Ectodermal cell (in vitro differentiated cells): Measurements from ENCODE around the gene EMILIN3.

Experiments used
- H3K27ac ChIP-seq: 2 replicates; pipeline ENCODE4 v1.7.0; 2013; ENCODE audit warnings: mild to moderate bottlenecking, low read depth, low read length; ENCODE audit not compliant: insufficient read depth, poor library complexity, severe bottlenecking
- H3K27me3 ChIP-seq: 2 replicates; pipeline ENCODE4 v1.7.0; 2013; ENCODE audit warnings: mild to moderate bottlenecking, low read length; ENCODE audit not compliant: insufficient read depth, control insufficient read depth, poor library complexity, severe bottlenecking
- H3K36me3 ChIP-seq: one replicate; pipeline ENCODE4 v1.7.0; 2013; ENCODE audit warnings: low read length; ENCODE audit not compliant: control insufficient read depth, insufficient read depth
- H3K4me1 ChIP-seq: one replicate; pipeline ENCODE4 v1.7.0; 2013; ENCODE audit warnings: low read length; ENCODE audit not compliant: control insufficient read depth, insufficient read depth
- H3K4me3 ChIP-seq: 2 replicates; pipeline ENCODE4 v1.7.0; 2013; ENCODE audit warnings: low read depth, low read length, control low read depth; ENCODE audit not compliant: insufficient read depth
- H3K9me3 ChIP-seq: 2 replicates; pipeline ENCODE4 v1.7.0; 2013; ENCODE audit warnings: mild to moderate bottlenecking, low read length, moderate library complexity; ENCODE audit not compliant: control insufficient read depth
- WGBS, 2 experiments: methylation state at CpG; one replicate each; pipeline ENCODE4 v1.1.7; 2013; ENCODE audit warnings: missing lambda C conversion rate in 2 of 2; 5-methylcytosine and 5-hydroxymethylcytosine counted together

The EMILIN3 gene

GRCh38 chr20:41336711-41337492, 29.7 kb downstream of the EMILIN3 start:
- H3K27me3 ChIP-seq: peaks cover 9% of the 10 kb centered on the region
- H3K36me3 ChIP-seq: no peaks in the 10 kb centered on the region
- no peak overlapping the region for H3K27ac ChIP-seq
- no peak overlapping the region for H3K4me3 ChIP-seq
- WGBS, 2 experiments: 90 to 91% methylated on average over 4 of the region's 4 CpGs
- H3K9me3 ChIP-seq: no peaks in the 10 kb centered on the region
- H3K4me1 ChIP-seq: peaks cover 4% of the 10 kb centered on the region

DNA sequence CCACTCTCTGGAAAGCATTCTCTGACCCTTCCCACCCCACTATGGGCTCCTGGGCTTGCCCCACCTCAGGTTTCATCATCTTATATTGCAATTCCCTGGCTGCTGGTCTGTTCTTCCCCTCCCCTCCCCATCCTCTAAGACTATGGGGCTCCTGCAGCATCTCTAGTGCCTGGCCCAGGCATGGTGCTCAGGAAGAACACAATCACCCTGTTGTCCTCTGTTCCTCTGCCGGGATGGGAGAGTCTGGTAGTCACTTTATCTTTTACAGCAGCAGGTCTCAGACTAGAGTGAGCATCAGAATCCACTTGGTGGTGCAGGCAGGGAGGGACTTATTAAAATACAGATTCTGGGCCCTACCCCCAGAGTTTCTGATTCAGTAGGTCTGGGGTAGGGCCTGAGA, 31.0 kb downstream of the EMILIN3 start:
- H3K9me3 ChIP-seq: no peaks in the 10 kb centered on the region
- WGBS, 2 experiments: 83 to 92% methylated on average over 1 of the region's 1 CpG
- H3K36me3 ChIP-seq: no peaks in the 10 kb centered on the region
- no peaks in the 10 kb centered on the region for H3K4me1 ChIP-seq
- peaks cover 9% of the 10 kb centered on the region for H3K27me3 ChIP-seq
- no peak overlapping the region for H3K27ac ChIP-seq
- no peak overlapping the region for H3K4me3 ChIP-seq

DNA sequence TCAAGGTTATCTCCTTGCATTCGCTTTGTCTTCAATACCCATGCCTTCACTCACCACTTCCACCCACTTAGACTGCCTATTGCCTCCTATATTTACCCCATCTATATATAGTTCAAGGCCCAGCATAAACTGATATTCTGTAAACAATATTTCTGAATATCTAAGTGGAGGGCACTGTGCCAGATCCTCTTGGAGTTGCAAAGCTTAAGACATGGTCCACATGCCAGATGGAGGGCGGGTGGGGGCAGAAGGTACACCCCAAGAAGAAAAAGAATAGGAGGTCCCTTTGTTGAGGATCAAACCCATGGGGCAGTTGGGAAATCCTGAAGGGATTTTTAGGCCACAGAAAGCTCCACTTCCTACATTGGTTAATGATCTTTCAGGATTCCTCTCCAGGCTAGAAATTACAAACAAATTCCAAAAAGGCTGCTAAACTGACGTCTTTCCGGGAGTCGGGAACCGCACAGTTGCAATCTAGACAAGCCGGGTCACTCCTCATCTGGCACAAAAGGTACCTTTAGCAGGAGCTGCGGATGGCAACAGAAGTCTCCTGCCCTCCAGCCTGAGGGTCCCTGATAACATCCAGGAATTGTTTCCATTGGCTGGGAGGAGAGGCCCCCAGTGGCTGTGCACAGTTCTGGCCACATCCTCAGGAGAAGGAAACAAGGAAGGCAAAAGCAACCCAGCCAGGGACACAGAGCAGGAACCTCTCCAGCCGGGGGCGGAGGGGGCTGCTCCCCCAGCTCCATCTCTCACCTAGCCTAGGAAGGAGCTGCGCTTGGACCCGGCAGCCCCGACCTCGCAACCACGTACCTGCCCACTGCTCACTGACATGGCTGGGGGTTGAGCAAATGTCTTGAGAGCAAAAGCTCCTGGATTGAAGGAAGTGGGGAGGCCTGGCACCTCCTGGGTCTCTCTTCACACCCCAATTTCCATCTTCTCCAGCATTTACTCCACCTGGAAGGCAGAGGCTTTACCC, 31.9 kb downstream of the EMILIN3 start:
- Histone ChIP-seq H3K4me1 (no peaks in the 10 kb centered on the region), H3K36me3 (no peaks in the 10 kb centered on the region), H3K9me3 (no peaks in the 10 kb centered on the region), H3K27ac (no peak overlapping the region), H3K27me3 (peaks cover 8% of the 10 kb centered on the region), H3K4me3 (no peak overlapping the region)
- 94% methylated on average over 15 of the region's 15 CpGs for WGBS, 2 experiments

- H3K9me3 ChIP-seq: no peaks in the 10 kb centered on the region
- no peaks in the 10 kb centered on the region for H3K36me3 ChIP-seq
- WGBS, 2 experiments: 93 to 100% methylated on average over 2 of the region's 2 CpGs
- no peak overlapping the region for H3K4me3 ChIP-seq
- H3K4me1 ChIP-seq: no peaks in the 10 kb centered on the region
- H3K27ac ChIP-seq: no peak overlapping the region
- H3K27me3 ChIP-seq: peaks cover 1% of the 10 kb centered on the region
These were observed 32.6 kb downstream of the EMILIN3 start for GRCh38 chr20:41334036-41334435.

DNA sequence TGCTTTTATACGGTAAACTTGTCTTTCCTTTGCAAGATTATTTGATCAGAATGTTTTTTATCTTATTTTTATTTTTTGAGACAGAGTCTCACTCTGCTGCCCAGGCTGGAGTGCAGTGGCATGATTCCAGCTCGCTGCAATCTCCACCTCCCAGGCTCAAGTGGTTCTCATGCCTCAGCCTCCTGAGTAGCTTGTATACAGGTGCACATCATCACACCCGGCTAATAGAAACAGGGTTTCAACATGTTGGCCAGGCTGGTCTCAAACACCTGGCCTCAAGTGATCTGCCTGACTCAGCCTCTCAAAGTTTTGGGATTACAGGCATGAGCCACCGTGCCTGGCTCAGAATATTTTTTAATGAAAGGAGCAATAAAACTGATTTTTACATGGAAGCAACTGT, 34.9 kb downstream of the EMILIN3 start:
- H3K9me3 ChIP-seq: no peaks in the 10 kb centered on the region
- H3K4me3 ChIP-seq: no peak overlapping the region
- no peaks in the 10 kb centered on the region for H3K4me1 ChIP-seq
- no peaks in the 10 kb centered on the region for H3K27me3 ChIP-seq
- WGBS, 2 experiments: 90 to 92% methylated on average over 4 of the region's 4 CpGs
- no peak overlapping the region for H3K27ac ChIP-seq
- no peaks in the 10 kb centered on the region for H3K36me3 ChIP-seq

DNA sequence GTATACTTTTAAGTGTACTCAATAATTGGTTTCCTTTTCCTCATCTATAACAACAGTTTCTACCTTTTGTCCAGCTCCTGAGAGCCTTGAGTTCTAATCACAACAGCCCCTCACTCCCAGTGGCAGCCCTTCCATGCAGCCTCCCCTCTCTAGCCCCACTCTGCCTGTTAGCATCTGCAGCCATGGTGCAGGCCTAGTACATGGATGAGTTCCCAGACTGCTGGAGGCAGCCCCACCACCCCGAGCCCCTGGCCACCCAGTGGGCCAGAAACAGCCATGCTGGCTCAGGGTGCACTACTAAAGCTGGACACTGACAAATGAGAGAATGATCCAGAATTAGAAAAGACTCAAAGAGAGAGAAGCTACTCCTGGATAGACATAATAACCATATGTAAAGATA, 35.7 kb downstream of the EMILIN3 start:
- Histone ChIP-seq H3K36me3 (no peaks in the 10 kb centered on the region), H3K9me3 (no peaks in the 10 kb centered on the region), H3K27ac (no peak overlapping the region), H3K27me3 (no peaks in the 10 kb centered on the region), H3K4me3 (no peak overlapping the region), H3K4me1 (no peaks in the 10 kb centered on the region)
- WGBS, 2 experiments: 90 to 93% methylated on average over 1 of the region's 1 CpG

GRCh38 chr20:41330343-41330720, 36.3 kb downstream of the EMILIN3 start:
- WGBS, 2 experiments: 91 to 92% methylated on average over 5 of the region's 5 CpGs
- Histone ChIP-seq H3K4me3 (no peak overlapping the region), H3K9me3 (no peaks in the 10 kb centered on the region), H3K27ac (no peak overlapping the region), H3K36me3 (no peaks in the 10 kb centered on the region), H3K27me3 (no peaks in the 10 kb centered on the region), H3K4me1 (no peaks in the 10 kb centered on the region)

DNA sequence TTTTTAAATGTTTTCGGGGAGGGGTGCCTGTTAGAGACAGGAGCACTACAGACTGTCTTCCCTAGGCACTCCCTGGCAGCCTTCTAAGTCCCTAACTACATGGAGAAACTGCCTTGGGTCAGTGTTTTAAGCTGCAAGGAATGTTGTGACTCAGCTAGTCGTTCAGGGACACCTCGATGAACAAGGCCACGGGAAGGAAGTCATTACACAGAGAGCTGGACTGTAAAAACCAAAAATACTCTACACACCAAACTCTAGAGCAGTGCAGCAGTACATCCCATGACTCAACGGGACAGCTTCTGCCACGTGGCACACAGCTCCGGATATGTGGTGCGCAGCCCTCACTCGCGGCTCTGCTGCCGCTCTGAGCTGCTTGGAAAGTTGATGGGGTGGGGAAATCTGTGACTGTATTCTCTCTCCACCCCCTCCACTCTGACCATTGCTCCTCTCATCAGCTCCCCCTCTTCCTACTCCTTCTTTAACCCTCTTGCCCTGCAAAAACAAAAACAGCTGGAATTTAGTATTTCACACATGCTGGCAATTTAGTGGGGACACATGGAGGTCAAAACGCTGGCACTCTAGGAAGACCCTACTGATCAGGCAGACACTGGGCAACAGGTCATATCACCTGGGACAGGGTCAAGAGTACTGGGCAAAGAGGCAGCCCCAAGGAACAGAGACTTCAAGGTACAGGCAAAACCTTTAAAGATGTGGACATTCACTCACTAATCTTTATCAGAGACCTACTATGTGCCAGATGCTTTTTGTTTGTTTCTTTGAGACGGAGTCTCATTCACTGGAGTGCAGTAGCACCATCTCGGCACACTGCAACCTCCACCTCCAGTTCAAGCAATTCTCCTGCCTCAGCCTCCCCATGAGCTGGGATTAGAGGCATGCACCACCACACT, 36.9 kb downstream of the EMILIN3 start:
- Histone ChIP-seq H3K4me3 (no peak overlapping the region), H3K27ac (no peak overlapping the region), H3K4me1 (no peaks in the 10 kb centered on the region), H3K27me3 (no peaks in the 10 kb centered on the region), H3K9me3 (no peaks in the 10 kb centered on the region), H3K36me3 (no peaks in the 10 kb centered on the region)
- 69 to 72% methylated on average over 14 of the region's 14 CpGs for WGBS, 2 experiments

- Histone ChIP-seq H3K36me3 (no peaks in the 10 kb centered on the region), H3K27ac (no peak overlapping the region), H3K4me1 (no peaks in the 10 kb centered on the region), H3K27me3 (no peaks in the 10 kb centered on the region), H3K9me3 (no peaks in the 10 kb centered on the region), H3K4me3 (no peak overlapping the region)
- 67 to 72% methylated on average over 5 of the region's 5 CpGs for WGBS, 2 experiments
These were observed 39.4 kb downstream of the EMILIN3 start for GRCh38 chr20:41327178-41327577.
